Dermis microvascular lymphatic vessel endothelial cell (primary cell): ENCODE results near the gene CIZ1. TPM values are rescaled to one million over a fixed set of nuclear protein-coding genes. Genes with fewer than 3 reads are reported as not detected.
"Not testable (repeated sequence)": the region's sequence is repeated elsewhere in the genome, so short reads cannot be mapped to it uniquely, and the experiment has no call there.

Source experiments
- DNase-seq, 2 donors: peaks; one replicate each; pipeline versions ENCODE4 v3.0.0 to v3.0.0-alpha.2; 2010; ENCODE audit warnings: low read depth in 2 of 2
- total RNA-seq: library from RNA; depleted of rRNA; stranded (reverse); fragments of >200 nt; gene quantifications from 2 replicates; pipeline ENCODE4 v1.2.1, GENCODE V29; 2014

Gene CIZ1
- total RNA-seq, 1 donor from 2014 or later: 11.7 TPM

GRCh38 chr9:128145951-128146351 lies 45.4 kb downstream of the CIZ1 start:
- DNase-seq: no peak

GRCh38 chr9:128145536-128145935 lies 45.8 kb downstream of the CIZ1 start:
- DNase-seq: no peak

GRCh38 chr9:128144239-128145181 lies 46.9 kb downstream of the CIZ1 start:
- DNase-seq: no peak

GRCh38 chr9:128143525-128144238 lies 47.7 kb downstream of the CIZ1 start:
- no peak for DNase-seq

GRCh38 chr9:128142596-128142995 lies 48.8 kb downstream of the CIZ1 start:
- DNase-seq: no peak

- no peak for DNase-seq
Observed at GRCh38 chr9:128142061-128142460, 49.3 kb downstream of the CIZ1 start.

GRCh38 chr9:128141604-128142003 lies 49.8 kb downstream of the CIZ1 start:
- DNase-seq: no peak

GRCh38 chr9:128139621-128140020 lies 51.8 kb downstream of the CIZ1 start:
- DNase-seq: no peak

- DNase-seq: no peak
Observed at GRCh38 chr9:128138001-128138400, 53.4 kb downstream of the CIZ1 start.

GRCh38 chr9:128136816-128137793 lies 54.3 kb downstream of the CIZ1 start:
- no peak for DNase-seq

GRCh38 chr9:128135561-128135960 lies 55.8 kb downstream of the CIZ1 start:
- not testable (repeated sequence) for DNase-seq

- DNase-seq: not testable (repeated sequence)
Observed at GRCh38 chr9:128132139-128132538, 59.2 kb downstream of the CIZ1 start.

- DNase-seq: not testable (repeated sequence)
Observed at GRCh38 chr9:128131346-128131745, 60.0 kb downstream of the CIZ1 start.

GRCh38 chr9:128130651-128131050 lies 60.7 kb downstream of the CIZ1 start:
- not testable (repeated sequence) for DNase-seq

- DNase-seq: not testable (repeated sequence)
Observed at GRCh38 chr9:128129976-128130590, 61.3 kb downstream of the CIZ1 start.

- no peak for DNase-seq
Observed at GRCh38 chr9:128128836-128129590, 62.4 kb downstream of the CIZ1 start.

GRCh38 chr9:128127990-128128835 lies 63.2 kb downstream of the CIZ1 start:
- DNase-seq: peak; percentile 79 to 88

GRCh38 chr9:128127568-128127989 lies 63.8 kb downstream of the CIZ1 start, which contains the start of gene PTGES2:
Gene PTGES2, minus strand, starts transcription at chr9:128127729. Its CDS starts 12 bp downstream, at chr9:128127717.
- peak; percentile 67 to 86 for DNase-seq
